GM18868 (cell line): ENCODE measurements around the gene DSCAM.

ENCODE experiments used
- ATAC-seq: cut with Tn5 transposase; IDR thresholded peaks from one replicate; pipeline ENCODE4 v1.9.1; 2021; ENCODE audit warnings: mild to moderate bottlenecking, moderate library complexity; ENCODE audit not compliant: unreplicated experiment

DSCAM gene

DNA sequence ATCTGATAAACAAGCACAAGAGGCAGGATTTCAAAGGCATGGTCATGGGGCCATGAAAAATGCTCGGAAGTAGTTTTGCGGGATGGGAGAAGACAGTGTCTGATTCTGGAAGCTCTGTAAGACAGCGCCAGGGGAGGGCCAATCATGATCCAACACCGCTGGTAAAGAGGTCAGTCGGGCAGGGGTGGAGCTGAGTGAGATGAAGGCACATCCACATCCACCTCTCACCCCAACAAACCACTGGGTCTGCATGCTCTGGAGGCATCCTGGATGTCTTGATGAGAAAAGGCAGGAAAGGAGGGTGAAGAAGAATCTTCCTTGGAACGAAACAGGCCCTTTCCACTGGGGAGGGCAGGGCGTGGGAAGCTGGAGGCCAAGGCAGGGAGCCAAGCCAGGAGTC is 691.4 kb downstream of the DSCAM start:
- ATAC-seq: no peak

DNA sequence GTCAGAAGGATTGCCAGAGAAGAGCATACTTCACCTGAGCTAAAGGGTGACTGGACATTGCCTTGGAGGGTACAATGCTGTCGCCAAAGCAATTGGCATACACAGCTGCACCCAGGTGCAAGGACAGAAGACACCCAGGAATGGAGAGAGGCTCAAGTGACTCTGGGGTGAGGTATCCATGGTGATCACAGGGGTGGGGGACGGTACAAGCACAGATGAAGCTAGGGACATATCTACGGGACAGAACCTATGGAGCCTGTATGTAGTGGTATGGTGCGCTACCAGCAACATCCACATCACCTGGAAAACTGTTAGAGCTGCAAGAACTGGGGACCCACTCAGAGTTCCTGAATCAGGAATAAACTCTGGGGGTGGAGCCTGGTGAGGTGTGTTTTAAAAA is 693.6 kb downstream of the DSCAM start:
- ATAC-seq: no peak

DNA sequence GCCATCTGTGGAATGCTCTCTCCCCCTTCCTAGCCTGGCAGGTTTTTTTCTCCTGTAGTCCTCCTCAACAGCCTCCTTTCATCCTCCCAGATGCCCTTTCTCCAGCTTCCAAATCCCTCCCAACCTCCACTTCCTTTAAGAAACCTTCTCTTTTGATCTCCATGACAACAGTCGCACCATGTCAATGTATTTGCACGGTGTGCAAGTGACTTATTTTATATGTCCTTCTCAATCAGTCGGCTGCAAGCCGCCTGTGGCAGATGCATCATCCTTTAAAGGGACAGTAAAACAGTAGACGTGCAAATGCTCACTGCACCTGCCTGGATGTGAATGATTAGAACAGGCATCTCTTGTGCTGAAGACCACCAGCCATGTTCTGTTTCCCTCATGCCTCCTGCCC is 694.5 kb downstream of the DSCAM start:
- ATAC-seq: no peak

DNA sequence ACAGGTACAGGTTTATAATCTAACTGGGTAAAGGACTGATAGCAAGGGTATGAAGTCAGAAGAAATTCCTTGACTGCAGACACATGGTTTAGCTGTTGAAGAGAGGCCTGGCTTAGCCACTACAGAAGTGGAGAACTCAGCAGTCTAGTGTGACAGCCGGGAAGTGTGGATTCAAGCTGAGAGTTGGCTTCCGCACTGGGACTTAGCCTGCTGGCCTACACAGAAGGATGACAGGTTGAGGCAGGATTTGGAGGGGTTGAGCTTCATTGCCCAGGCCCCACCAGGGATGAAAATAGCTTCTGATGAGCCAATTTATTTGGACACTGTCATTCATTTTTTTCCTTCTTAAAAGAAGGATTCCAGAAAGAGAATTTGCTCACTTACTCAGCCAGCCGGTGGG is 695.3 kb downstream of the DSCAM start:
- no peak for ATAC-seq

DNA sequence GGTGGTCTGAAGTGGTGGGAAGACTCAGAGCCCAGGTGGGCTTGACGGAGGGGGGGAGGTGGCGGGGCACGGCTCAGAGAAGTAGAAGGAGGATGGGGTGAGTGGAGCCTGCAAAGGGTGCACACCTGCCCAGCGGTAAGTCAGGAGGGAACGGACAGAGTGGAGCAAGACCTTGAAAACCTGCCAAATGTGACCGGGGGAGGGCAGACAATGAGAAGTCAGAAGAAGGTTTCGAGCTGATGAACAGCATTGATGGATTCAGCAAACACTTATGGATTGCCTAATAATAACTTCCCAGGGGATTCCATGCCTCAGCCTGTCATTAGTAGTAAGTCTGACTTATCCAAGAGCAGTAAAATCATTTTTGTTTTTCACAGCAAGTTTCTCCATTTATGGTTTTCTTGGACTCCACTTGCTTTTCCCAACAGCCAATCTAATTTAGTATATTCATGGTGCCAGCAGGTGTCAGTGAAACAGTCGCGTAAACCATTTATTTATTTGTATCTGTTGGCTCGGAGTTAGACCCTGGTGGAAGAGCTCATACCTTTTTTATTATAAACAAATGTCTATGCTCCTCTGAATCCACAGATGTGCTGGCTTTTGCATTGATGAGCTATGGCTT is 700.6 kb downstream of the DSCAM start:
- no peak for ATAC-seq

DNA sequence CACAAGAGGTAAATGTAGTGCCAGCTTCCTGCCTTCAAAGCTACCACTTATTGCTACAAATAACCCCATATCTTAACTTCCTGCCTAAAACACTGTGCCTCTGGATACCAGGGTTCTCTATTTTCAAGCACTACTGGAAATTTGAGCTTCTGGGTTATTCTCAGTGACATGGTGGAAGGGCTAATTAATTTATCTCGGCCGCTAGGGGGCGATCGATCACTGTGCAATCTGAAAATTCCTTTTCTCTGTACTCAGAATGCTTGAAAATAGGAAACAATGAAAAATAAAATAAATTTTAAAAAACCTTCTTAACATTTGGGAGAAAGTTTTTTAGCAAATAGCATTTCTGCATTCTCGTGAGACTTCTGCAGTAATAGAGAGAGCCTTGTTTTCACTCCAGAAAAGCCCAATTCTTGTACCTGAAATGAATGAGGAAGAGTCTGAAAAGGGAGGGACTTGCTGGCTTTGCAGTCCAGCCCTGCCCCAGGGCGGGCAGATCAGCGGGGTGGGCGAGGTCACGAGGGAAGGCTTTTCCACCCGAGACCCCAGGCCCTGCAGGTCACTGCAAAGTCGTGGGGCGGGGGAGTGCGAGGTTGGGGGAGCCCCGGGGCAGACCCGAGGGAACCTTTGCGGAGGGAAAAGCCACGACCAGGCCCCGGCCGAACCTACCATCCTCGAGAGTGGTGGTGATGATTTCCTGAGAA is 703.0 kb downstream of the DSCAM start:
- ATAC-seq: no peak

DNA sequence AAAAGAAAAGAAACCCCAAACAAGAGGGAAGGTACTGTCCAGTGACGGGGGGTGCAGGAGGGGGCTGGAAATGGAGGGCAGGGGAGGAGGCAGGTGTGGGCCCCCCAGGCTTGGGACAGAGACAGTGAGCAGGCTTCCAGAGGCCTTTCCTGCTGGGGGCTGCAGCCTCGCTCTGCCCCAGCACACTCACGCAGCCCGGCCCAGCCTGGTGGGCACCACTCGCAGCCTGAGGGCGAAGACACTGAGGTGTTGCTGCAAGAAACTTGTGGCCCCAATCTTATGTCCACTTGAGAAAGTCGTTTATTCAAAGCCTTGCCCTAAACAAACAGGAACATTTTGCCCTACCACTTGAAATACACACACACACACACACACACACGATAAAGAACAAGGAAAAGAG is 705.3 kb downstream of the DSCAM start:
- no peak for ATAC-seq

DNA sequence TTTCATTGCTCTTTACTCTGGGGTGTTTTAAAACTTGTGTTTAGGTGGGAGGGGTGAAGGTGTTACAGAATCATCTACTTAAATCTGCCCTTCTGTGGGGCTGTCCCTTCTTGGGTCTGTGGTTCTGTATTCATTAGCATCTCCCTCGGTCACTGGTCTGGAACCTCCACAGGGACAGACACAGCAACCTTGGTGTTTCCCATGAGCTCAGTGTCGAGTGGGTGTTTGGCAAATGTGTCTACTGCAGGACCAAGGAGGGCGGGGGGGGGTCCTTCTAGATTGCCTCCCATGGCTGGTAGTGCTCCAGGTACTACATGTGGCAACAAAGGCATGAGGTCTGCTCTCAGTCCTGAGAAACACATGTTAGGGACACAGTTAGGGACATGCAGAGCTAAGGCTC is 706.3 kb downstream of the DSCAM start:
- ATAC-seq: no peak

DNA sequence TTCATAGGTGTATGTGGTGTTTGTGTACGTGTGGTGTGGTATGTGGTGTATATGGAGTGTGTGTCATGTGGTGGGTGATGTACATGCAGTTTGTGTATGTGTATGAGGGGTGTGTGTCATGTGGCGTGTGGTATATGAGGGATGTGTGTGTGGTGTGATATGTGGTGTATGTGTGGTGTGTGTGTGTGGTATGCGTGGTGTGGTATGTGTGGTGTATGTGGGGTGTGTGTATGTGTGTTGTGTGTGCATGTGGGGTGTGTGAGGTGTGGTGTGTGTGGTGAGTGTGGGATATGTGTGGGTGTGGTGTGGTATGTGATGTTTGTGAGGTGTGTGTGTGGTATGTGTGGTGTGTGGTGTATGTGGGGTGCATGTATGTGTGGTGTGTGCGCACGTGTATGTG is 707.3 kb downstream of the DSCAM start:
- no peak for ATAC-seq

DNA sequence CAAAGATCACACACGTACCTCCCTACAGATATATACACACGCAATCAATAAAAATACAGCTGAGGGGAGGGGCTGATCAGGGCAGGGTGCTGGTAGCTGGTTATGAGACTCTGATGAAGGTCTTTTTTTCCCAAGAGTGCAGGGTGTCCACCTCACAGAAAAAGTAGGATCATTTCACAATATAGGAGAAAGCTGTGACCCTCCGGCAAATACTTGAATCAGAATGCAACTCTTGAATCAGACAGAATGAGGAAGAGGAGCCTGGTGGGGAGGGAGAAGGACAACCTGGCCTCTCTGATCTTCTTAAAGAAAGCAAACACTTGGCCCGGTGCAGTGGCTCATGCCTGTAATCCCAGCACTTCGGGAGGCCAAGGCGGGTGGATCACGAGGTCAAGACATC is 710.4 kb downstream of the DSCAM start:
- no peak for ATAC-seq

DNA sequence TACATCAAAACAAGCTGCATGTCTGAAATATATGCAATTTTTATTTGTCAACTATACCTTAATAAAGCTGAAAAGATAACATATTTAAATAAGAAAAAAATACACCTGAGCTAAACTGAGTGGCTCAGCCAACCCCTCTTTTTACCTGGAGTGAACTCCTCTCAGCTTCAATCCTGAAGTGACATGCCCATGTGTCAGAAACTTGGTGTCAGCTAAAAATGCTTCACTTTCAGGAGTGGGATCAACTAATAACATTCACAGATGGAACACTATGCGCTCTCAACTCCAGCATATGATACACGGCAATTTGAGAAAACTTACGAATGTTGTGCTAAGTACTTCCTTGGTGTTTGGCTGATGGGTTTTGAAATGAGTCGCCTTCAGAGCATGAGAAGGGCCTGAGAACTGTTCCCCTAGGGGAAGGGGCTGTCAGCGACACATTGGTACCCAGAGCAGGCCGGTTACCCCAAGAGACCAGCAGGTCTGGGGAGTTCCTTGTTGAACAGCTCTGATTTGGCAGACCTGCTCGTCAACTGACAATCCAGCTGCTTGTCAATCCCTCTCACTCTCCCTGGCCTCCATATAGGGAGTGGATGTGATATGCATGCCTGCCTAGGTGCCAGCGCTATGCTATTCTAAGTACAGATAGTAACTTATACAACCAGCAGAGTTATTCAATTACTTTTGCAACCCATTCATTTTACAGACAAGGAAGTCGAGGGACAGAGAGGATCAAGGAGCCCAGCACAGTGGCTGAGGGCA is 712.0 kb downstream of the DSCAM start:
- ATAC-seq: no peak

DNA sequence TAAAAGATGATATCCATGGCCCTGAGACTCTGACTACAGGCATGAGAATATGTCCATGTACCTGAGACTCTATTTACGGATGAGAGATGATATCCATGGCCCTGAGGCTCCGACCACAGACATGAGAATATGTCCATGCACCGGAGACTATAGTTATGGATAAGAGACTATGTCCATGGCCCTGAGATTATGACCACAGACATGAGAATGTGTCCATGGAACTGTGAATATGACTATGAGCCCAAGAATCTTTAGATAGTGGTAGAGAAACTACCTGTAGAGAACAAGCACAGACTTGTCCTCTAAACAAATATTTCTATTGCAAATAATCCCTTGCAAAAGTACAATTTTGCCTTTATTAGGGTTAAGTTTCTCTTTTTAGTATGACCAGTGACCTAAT is 716.5 kb downstream of the DSCAM start:
- ATAC-seq: no peak

DNA sequence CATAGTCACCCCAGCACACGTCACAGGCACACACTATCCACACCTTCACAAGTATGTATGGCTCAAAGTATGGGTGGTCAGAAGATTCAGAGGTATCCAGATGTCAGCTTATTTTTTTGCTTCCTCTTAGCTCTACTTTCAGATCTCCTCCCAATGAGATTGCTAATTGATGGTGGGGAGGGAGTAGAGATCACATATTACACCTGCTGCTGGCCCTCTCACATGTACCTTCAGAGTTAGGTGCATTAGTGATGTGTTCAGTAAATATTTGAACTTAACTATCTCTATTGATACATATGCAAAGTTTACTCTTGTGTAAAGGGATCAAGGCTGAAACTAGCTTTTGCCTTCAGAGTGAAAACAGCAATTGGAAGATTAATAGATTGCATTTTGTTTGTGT is 717.1 kb downstream of the DSCAM start:
- ATAC-seq: no peak

DNA sequence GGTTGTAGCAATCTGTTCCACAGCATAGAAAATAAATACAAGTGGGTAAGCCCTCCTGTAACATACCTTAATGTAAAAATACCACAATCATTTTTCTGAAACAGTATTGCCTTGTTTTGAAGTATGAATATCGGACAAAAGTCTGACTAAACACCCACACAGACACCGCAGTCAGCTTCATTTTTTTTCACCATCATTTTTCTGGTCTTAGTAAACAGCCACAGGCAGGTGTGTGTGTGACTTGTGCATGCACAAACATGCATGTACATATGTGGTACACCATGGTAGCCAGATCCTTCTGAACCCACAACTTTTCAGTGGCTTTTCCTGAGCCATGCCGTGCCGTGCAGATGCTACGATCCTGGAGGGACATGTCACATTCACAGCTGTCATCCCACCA is 718.1 kb downstream of the DSCAM start:
- no peak for ATAC-seq

DNA sequence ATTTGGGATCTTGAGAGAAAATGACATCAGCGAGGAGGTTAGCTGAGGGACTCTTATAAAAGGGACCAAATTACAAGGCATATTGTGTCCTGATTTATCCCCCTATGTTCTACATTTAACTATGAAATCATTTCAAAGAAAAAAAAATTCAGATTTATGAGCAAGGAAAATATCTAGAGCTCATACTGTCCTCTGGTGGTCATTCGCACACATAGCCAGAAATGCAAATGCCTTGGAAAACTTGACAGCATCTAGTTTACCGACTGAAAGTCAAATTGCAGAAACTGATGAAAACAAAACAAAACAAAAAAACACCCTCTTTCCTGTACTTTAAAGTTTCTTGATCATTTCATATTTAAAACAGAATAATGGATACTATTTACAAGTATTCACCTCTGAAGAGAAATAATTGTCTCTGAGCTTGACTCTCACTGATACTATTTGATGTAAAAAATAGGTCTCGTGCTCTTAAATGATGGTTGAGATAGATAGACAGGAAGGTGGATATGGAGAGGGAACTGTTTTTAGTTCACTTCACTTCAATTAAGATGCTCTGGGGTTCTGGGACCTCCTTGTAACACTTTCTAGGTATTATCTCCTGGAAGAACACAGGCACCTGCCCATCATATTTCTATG is 725.9 kb downstream of the DSCAM start:
- no peak for ATAC-seq

DNA sequence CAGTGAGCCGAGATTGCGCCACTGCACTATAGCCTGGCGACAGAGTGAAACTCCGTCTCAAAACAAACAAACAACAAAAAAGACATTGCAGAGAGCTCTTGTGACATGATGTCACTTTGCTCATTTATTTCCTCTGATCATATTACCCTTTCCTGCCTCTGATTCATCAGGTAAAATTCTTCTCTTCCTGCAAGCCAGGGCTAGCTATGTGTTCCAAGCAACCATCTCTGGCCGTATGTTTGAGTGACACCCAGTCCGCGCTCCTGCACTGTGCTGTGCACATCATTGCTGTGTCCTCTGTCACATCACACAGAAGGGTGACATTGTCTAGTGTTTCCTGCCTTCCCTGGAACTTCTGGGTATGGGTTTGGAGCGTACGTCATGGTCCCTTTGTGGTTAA is 728.4 kb downstream of the DSCAM start:
- no peak for ATAC-seq

DNA sequence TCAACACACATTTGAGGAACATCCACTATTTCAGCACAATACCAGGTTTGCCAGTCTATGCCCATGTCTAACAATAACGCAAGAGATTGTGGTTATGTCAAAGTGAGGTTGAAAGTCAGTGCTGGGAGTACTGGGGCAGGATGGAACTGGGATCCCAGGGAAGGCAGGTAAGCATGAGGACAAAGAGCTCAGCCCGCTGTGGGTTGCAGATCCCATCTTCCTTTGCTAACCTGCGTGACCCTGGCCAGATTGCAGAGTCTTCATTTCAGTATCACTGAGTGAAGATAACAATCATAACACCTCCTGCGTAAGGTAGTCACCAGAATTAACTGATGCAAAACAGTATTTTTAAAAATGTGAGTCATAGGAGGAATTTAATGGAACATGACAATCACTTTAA is 729.7 kb downstream of the DSCAM start:
- ATAC-seq: no peak

DNA sequence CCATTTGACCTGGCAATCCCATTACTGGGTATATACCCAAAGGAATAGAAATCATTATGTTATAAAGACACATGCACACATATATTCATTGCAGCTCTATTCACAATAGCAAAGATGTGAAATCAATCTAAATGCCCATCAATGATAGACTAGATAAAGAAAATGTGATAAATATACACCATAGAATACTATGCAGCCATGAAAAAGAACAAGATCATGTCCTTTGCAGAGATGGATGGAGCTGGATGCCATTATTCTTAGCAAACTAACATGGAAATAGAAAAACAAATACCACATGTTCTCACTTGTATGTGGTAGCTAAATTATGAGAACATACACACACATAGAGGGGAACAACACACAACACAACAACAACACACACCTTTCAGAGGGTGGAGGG is 731.2 kb downstream of the DSCAM start:
- ATAC-seq: no peak

DNA sequence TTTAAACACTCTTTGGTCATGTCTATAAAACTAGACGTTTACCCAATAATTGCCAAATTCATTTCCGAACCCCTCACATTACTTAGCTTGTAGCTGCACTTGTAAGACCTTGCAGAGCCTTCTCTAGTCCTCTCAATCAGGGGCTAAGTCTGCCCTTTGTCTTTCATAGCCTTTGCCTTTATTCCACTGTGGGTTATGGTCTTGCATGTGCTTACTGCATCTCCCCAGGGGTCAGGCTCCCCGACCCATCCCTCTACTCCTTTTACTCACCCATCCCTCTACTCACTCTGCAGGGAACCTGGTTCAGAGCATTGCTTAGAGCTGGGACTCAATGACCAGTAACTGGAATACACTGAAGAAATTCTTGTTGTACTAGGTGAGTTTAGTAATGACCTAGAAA is 744.3 kb downstream of the DSCAM start:
- ATAC-seq: no peak

DNA sequence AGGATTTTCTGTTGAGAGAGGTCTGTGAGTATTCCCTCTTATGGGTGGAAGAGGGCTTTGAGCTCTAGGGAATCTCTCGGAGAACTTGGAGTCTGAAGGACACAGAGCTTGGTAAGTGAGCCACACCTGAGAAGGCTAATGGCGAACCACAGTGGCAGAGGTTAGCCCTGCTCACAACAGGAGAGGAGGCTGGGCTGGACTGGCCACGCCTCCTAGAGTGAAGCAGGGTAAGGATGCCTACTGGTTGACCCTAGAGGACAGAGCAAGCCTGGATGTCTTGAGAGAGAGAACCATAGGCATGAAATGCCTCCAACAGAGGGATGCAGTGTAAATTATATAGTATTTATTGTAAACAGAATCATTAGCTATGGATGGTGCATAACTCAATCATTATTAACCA is 747.1 kb downstream of the DSCAM start:
- no peak for ATAC-seq

DNA sequence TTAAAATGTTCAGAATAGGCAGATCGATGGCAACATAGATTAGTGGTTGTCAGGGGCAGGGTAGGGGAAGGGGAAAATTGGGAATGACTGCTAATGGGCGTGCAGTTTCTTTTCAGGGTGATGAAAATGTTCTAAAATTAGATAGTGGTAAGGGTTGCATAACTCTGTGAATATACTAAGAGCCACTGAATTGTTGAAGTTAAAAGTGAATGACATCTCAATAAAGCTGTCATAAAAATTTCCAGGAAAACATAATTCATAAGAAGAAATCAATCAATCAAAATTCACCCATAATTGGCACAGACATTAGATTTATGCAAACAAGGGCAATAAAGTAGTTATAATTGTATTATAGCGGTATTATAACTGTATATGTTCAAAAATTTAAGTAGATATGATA is 751.5 kb downstream of the DSCAM start:
- ATAC-seq: no peak

DNA sequence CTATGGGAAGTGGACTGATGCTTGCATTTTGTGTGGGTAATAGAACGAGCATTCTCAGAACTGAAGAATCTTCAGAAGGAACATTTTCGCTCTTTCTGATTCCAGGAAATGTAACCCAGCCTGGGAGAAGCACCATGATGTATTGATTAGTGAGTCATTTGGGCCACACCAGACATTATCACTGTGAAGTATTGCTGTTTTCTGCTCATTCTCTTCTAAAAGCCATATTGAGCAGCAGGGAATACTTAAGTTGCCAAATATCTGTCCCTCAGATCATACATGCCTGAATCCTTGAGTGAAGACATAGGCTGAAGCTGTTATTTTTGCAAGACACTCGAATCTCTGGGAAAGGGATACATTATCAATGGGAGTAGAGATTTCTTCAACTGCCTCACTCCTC is 766.6 kb downstream of the DSCAM start:
- ATAC-seq: no peak
